Large intestine (tissue), 3 donors: ENCODE results near the gene STAB1. TPM values are rescaled to one million over a fixed set of nuclear protein-coding genes. Genes with fewer than 3 reads are reported as not detected.

Experiments
- DNase-seq, 2 donors: peaks; one replicate each; pipeline versions ENCODE4 v3.0.0 to v3.0.0-alpha.2; 2013
- H3K27ac ChIP-seq: one replicate; pipeline ENCODE4 v1.5.1; 2013; ENCODE audit warnings: low read length
- H3K27me3 ChIP-seq: 2 replicates; pipeline ENCODE4 v1.6.1; 2013; ENCODE audit warnings: low read length; ENCODE audit not compliant: control insufficient read depth, insufficient read depth
- H3K36me3 ChIP-seq: 2 replicates; pipeline ENCODE4 v1.6.1; 2013; ENCODE audit warnings: low read length; ENCODE audit not compliant: control insufficient read depth, insufficient read depth
- H3K4me1 ChIP-seq: one replicate; pipeline ENCODE4 v1.6.1; 2013; ENCODE audit warnings: low read length; ENCODE audit not compliant: control insufficient read depth, insufficient read depth
- H3K4me3 ChIP-seq: one replicate; pipeline ENCODE4 v1.5.1; 2013; ENCODE audit warnings: low read length
- H3K9me3 ChIP-seq: one replicate; pipeline ENCODE4 v1.6.1; 2013; ENCODE audit warnings: mild to moderate bottlenecking, low read depth, low read length, moderate library complexity; ENCODE audit not compliant: control insufficient read depth
- WGBS: methylation state at CpG from one replicate; pipeline ENCODE4 v1.1.5; 2013; ENCODE audit warnings: low lambda C conversion rate; ENCODE audit not compliant: insufficient coverage; 5-methylcytosine and 5-hydroxymethylcytosine counted together
- polyA plus RNA-seq: library from polyadenylated mRNA; unstranded; fragments of 120-200 nt; gene quantifications from one replicate; pipeline ENCODE4 v1.2.1, GENCODE V29; 2013

The STAB1 gene
- polyA plus RNA-seq, 1 donor: 43.5 TPM

- Histone ChIP-seq H3K4me3 (no peak overlapping the region), H3K4me1 (peaks cover under 1% of the 10 kb centered on the region), H3K36me3 (peaks cover 44% of the 10 kb centered on the region), H3K27ac (no peak overlapping the region), H3K9me3 (no peaks in the 10 kb centered on the region), H3K27me3 (no peaks in the 10 kb centered on the region)
- no CpG with 5 or more reads among the region's 14 CpGs for WGBS
- no peak for DNase-seq
Measured at GRCh38 chr3:52527039-52527731, 32.0 kb downstream of the STAB1 start.

- DNase-seq: no peak
- no peaks in the 10 kb centered on the region for H3K9me3 ChIP-seq
- peaks cover 8% of the 10 kb centered on the region for H3K4me1 ChIP-seq
- H3K4me3 ChIP-seq: no peak overlapping the region
- no peak overlapping the region for H3K27ac ChIP-seq
- WGBS: 80% methylated on average over 1 of the region's 18 CpGs
- H3K27me3 ChIP-seq: no peaks in the 10 kb centered on the region
- peaks cover 44% of the 10 kb centered on the region for H3K36me3 ChIP-seq
Measured at GRCh38 chr3:52527732-52528585, 32.8 kb downstream of the STAB1 start.

- Histone ChIP-seq H3K27me3 (no peaks in the 10 kb centered on the region), H3K27ac (no peak overlapping the region), H3K4me1 (peaks cover 8% of the 10 kb centered on the region), H3K4me3 (no peak overlapping the region), H3K9me3 (no peaks in the 10 kb centered on the region), H3K36me3 (peaks cover 39% of the 10 kb centered on the region)
- WGBS: no CpG with 5 or more reads among the region's 25 CpGs
- no peak for DNase-seq
Measured at GRCh38 chr3:52528586-52529375, 33.6 kb downstream of the STAB1 start.

- Histone ChIP-seq H3K27ac (no peak overlapping the region), H3K4me1 (peaks cover 14% of the 10 kb centered on the region), H3K36me3 (peaks cover 32% of the 10 kb centered on the region), H3K27me3 (no peaks in the 10 kb centered on the region), H3K9me3 (peaks cover 3% of the 10 kb centered on the region), H3K4me3 (no peak overlapping the region)
- DNase-seq: no peak
- WGBS: no CpG with 5 or more reads among the region's 12 CpGs
Measured at GRCh38 chr3:52529376-52530333, 34.5 kb downstream of the STAB1 start.

GRCh38 chr3:52530918-52531826, 36.0 kb downstream of the STAB1 start:
- Histone ChIP-seq H3K36me3 (peaks cover 27% of the 10 kb centered on the region), H3K4me3 (no peak overlapping the region), H3K27me3 (no peaks in the 10 kb centered on the region), H3K27ac (no peak overlapping the region), H3K4me1 (peaks cover 20% of the 10 kb centered on the region), H3K9me3 (peaks cover 3% of the 10 kb centered on the region)
- WGBS: no CpG with 5 or more reads among the region's 10 CpGs
- no peak for DNase-seq

- peak overlapping the region; percentile 64 for H3K4me3 ChIP-seq
- WGBS: no CpG with 5 or more reads among the region's 14 CpGs
- peaks cover 3% of the 10 kb centered on the region for H3K9me3 ChIP-seq
- peaks cover 20% of the 10 kb centered on the region for H3K4me1 ChIP-seq
- no peaks in the 10 kb centered on the region for H3K27me3 ChIP-seq
- H3K27ac ChIP-seq: no peak overlapping the region
- peaks cover 20% of the 10 kb centered on the region for H3K36me3 ChIP-seq
- no peak for DNase-seq
Measured at GRCh38 chr3:52531860-52532516, 36.9 kb downstream of the STAB1 start.

- Histone ChIP-seq H3K4me3 (peak overlapping the region; percentile 64), H3K27me3 (no peaks in the 10 kb centered on the region), H3K9me3 (peaks cover 3% of the 10 kb centered on the region), H3K27ac (no peak overlapping the region), H3K4me1 (peaks cover 23% of the 10 kb centered on the region), H3K36me3 (peaks cover 15% of the 10 kb centered on the region)
- DNase-seq: peak in 1 of 2 donors; percentile 42
- no CpG with 5 or more reads among the region's 5 CpGs for WGBS
Measured at GRCh38 chr3:52532517-52532837, 37.3 kb downstream of the STAB1 start.

- peaks cover 10% of the 10 kb centered on the region for H3K36me3 ChIP-seq
- no peak overlapping the region for H3K27ac ChIP-seq
- peak in 1 of 2 donors; percentile 50 for DNase-seq
- H3K27me3 ChIP-seq: no peaks in the 10 kb centered on the region
- WGBS: no CpG with 5 or more reads among the region's 78 CpGs
- H3K9me3 ChIP-seq: peaks cover 3% of the 10 kb centered on the region
- peak overlapping the region; percentile 64 for H3K4me3 ChIP-seq
- peaks cover 29% of the 10 kb centered on the region for H3K4me1 ChIP-seq
Measured at GRCh38 chr3:52532838-52533622, 37.9 kb downstream of the STAB1 start.
